NT2/D1 (cell line): ENCODE results near the gene DLK1.

ENCODE experiments used
- DNase-seq: peaks from one replicate; pipeline ENCODE4 v3.0.0-alpha.2; 2011; ENCODE audit warnings: low read depth, low spot score
- H3K27me3 ChIP-seq: 2 replicates; pipeline ENCODE4 v1.6.0; 2011; ENCODE audit warnings: mild to moderate bottlenecking; ENCODE audit not compliant: insufficient read length, insufficient read depth
- H3K36me3 ChIP-seq: 2 replicates; pipeline ENCODE4 v1.6.1; 2011; ENCODE audit warnings: mild to moderate bottlenecking, low read length, mixed read lengths; ENCODE audit not compliant: insufficient read depth, insufficient read length
- H3K4me1 ChIP-seq: 2 replicates; pipeline ENCODE4 v1.5.1; 2011; ENCODE audit not compliant: insufficient read depth, insufficient read length
- H3K4me3 ChIP-seq: 2 replicates; pipeline ENCODE4 v1.5.1; 2011; ENCODE audit warnings: low read depth; ENCODE audit not compliant: insufficient read length
- H3K9ac ChIP-seq: 2 replicates; pipeline ENCODE4 v1.6.0; 2011; ENCODE audit warnings: low read depth; ENCODE audit not compliant: insufficient read length
- H3K9me3 ChIP-seq: 2 replicates; pipeline ENCODE4 v1.5.1; 2011; ENCODE audit warnings: mild to moderate bottlenecking, low read length; ENCODE audit not compliant: insufficient read depth
- SUZ12 ChIP-seq: IDR thresholded peaks from 2 replicates; pipeline ENCODE4 v1.6.1; 2011; ENCODE audit not compliant: insufficient read length, insufficient read depth; ENCODE audit errors: extremely low read depth
- YY1 ChIP-seq: IDR thresholded peaks from 2 replicates; pipeline ENCODE4 v1.6.1; 2011; ENCODE audit not compliant: insufficient read length, insufficient read depth
- ZNF274 ChIP-seq: IDR thresholded peaks from 2 replicates; pipeline ENCODE4 v1.6.1; 2011; ENCODE audit warnings: mild to moderate bottlenecking, low read depth, low read length

Gene DLK1

DNA sequence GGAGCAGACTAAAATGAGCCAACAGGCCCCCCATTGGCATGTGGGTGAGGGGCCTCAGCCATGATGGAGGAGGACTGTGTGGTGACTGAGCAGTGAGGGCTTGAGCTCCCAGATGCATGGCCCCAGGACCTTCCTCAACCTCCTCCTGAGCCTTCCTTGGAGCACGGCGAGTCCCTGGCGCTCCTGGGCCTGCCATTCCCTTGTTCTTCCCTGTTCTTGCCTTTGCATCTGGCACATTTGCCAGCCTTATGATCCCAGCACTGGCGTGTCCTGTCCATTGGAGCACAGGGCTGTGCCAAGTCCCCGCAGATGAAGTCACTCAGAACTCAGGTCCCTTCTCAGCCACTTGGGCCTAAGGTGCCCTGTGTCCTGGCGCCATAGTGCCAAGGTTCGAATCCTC lies 58.9 kb downstream of the DLK1 start:
- no peaks in the 10 kb centered on the region for H3K27me3 ChIP-seq
- H3K9ac ChIP-seq, result no peak overlapping the region
- no peak for TF ChIP-seq SUZ12
- no peak for TF ChIP-seq ZNF274
- no peak for TF ChIP-seq YY1
- H3K36me3 ChIP-seq, result no peaks in the 10 kb centered on the region
- H3K4me3 ChIP-seq, result no peak overlapping the region
- peaks cover 7% of the 10 kb centered on the region for H3K4me1 ChIP-seq
- H3K9me3 ChIP-seq, result no peaks in the 10 kb centered on the region
- no peak for DNase-seq

DNA sequence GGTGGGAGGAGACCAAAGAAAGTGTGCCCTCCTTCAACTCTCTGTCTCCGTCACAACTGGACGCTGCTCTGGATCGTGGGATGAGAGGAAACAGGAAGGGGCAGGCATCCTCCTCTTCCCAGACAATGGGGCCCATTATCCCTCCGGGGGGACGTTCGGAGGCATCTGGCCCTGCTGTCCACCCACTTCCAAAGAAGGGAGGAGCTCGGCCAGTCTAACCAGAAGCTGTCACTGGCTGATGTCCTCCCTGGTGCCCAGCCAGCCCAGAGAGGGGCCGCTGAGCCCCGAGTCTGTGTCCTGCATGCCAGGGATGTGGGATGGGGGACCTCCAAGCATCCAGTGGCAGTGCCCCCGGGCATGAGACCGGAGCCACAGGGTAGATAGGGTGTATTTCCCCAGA lies 59.4 kb downstream of the DLK1 start:
- H3K4me3 ChIP-seq, result no peak overlapping the region
- no peak overlapping the region for H3K9ac ChIP-seq
- DNase-seq, result no peak
- TF ChIP-seq ZNF274, result no peak
- no peak for TF ChIP-seq SUZ12
- TF ChIP-seq YY1, result no peak
- peaks cover 7% of the 10 kb centered on the region for H3K4me1 ChIP-seq
- no peaks in the 10 kb centered on the region for H3K9me3 ChIP-seq
- no peaks in the 10 kb centered on the region for H3K36me3 ChIP-seq
- H3K27me3 ChIP-seq, result no peaks in the 10 kb centered on the region

DNA sequence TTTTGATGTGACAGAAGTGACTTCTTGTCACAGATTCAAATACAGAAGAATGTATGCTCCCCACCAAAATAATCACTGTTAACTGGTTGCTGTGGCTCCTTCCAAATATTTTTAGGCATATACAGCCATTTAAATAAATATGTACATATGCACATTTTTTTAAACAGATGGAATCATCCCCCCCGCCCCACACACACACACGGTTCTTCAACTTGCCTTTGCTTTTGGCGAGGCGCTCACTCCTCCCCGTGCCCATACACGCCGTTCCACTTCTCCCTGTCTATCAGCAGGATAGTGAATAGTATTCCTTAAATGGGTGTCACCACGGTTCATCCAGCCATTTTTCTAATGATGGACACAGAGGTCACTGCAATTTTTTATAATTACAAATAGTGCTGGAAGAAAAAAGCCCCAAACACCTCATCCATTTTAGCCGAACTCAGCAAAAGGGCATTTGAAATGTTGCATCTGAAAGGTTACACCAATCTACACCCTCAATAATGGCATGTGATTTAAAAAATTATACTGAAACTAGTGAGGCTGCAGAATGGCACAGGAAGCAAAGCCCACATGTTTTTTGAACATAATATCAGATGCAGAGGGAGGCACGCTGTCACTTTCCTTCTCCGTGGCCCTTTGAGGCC lies 60.0 kb downstream of the DLK1 start:
- Histone ChIP-seq H3K9ac (no peak overlapping the region), H3K4me3 (no peak overlapping the region), H3K9me3 (no peaks in the 10 kb centered on the region), H3K27me3 (no peaks in the 10 kb centered on the region), H3K4me1 (peaks cover 7% of the 10 kb centered on the region), H3K36me3 (no peaks in the 10 kb centered on the region)
- DNase-seq, result no peak
- no peak for TF ChIP-seq SUZ12
- TF ChIP-seq ZNF274, result no peak
- TF ChIP-seq YY1, result no peak

GRCh38 chr14:100787659-100788058 lies 61.0 kb downstream of the DLK1 start:
- no peak for TF ChIP-seq YY1
- no peak for TF ChIP-seq SUZ12
- no peak for TF ChIP-seq ZNF274
- Histone ChIP-seq H3K27me3 (no peaks in the 10 kb centered on the region), H3K4me1 (peaks cover 7% of the 10 kb centered on the region), H3K4me3 (no peak overlapping the region), H3K9ac (no peak overlapping the region), H3K9me3 (no peaks in the 10 kb centered on the region), H3K36me3 (no peaks in the 10 kb centered on the region)
- no peak for DNase-seq
